ENCODE results near the gene KRTAP5-6.

DNA sequence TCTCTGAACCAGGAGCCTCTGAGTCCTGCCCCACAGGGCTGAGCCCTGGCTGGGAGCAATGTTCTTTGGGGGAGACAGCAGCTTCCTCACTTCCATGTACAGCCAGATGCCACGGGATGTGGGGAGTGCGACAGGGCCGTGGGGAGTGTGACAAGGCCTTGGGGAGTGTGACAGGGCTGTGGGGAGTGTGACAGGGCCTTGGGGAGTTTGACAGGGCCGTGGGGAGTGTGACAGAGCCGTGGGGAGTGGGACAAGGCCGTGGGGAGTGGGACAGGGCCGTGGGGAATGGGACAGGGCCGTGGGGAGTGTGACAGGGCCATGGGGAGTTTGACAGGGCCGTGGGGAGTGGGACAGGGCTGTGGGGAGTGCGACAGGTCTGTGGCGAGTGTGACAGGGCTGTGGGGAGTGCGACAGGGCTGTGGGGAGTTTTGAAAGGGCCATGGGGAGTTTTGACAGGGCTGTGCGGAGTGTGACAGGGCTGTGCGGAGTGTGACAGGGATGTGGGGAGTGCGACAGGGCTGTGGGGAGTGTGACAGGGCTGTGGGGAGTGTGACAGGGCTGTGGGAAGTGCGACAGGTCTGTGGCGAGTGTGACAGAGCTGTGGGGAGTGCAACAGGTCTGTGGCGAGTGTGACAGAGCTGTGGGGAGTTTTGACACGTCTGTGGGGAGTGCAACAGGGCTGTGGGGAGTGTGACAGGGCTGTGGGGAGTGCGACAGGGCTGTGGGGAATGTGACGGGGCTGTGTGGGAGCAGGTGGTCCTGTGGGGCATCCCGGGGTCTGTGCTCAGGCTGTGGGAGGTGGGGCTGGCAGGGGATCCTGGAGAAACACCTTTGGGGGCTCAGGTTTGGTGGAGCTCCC, 6.6 kb upstream of the KRTAP5-6 start:
- TF ChIP-seq, protein P1, sequence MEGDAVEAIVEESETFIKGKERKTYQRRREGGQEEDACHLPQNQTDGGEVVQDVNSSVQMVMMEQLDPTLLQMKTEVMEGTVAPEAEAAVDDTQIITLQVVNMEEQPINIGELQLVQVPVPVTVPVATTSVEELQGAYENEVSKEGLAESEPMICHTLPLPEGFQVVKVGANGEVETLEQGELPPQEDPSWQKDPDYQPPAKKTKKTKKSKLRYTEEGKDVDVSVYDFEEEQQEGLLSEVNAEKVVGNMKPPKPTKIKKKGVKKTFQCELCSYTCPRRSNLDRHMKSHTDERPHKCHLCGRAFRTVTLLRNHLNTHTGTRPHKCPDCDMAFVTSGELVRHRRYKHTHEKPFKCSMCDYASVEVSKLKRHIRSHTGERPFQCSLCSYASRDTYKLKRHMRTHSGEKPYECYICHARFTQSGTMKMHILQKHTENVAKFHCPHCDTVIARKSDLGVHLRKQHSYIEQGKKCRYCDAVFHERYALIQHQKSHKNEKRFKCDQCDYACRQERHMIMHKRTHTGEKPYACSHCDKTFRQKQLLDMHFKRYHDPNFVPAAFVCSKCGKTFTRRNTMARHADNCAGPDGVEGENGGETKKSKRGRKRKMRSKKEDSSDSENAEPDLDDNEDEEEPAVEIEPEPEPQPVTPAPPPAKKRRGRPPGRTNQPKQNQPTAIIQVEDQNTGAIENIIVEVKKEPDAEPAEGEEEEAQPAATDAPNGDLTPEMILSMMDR (conservative IDR thresholded peaks at IDR 0.05; ENCODE audit: low read depth, low read length) = no peak
- TF ChIP-seq EZH2 (IDR thresholded peaks at IDR 0.05; ENCODE audit: low read length, unreplicated experiment) (no peak), EZH2phosphoT487 (IDR thresholded peaks at IDR 0.05; ENCODE audit: borderline replicate concordance, low read length) (no peak)

All from PC-3 (cell line).